ENCODE measurements around the gene DSCAML1.

Gene DSCAML1

DNA sequence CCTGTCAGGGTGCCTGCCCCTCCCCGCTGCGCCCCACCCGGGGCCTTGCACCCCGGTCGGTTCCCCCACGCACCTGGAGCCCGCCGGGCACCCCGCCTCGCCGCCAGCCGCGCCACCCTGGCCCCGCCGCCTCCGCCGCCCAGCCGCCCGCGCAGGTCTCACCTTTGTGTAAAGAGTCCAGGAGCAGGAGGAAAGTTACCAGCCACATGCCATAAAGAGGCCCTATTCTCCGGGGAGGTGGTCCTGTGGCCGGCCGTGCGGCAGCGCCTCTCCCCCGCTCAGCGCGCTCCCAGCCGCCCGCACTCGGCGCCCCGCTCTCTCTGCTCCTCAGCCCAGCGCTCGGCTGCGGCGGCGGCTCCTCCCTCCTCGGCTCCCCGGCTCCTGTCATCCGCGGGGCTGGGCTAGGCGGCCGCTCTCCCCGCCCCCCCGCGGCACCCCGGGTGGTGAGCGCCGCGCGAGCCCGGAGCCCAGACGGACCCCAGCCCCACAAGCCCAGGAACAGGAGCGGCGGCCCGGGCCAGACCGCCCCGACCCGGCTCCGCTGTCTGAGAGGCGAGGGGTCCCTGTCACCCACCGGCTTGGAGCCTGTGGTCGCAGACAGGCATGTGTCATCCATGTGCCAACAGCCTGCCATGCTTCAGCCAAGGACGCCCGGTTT, at the start of gene DSCAML1:
Gene DSCAML1 (minus strand): TSS at position 345 of the 658 bp plus-strand sequence. CDS start 137 bp downstream, at position 208.
- no peak for DNase-seq (ENCODE audit: low read depth in 3 of 3)

DNA sequence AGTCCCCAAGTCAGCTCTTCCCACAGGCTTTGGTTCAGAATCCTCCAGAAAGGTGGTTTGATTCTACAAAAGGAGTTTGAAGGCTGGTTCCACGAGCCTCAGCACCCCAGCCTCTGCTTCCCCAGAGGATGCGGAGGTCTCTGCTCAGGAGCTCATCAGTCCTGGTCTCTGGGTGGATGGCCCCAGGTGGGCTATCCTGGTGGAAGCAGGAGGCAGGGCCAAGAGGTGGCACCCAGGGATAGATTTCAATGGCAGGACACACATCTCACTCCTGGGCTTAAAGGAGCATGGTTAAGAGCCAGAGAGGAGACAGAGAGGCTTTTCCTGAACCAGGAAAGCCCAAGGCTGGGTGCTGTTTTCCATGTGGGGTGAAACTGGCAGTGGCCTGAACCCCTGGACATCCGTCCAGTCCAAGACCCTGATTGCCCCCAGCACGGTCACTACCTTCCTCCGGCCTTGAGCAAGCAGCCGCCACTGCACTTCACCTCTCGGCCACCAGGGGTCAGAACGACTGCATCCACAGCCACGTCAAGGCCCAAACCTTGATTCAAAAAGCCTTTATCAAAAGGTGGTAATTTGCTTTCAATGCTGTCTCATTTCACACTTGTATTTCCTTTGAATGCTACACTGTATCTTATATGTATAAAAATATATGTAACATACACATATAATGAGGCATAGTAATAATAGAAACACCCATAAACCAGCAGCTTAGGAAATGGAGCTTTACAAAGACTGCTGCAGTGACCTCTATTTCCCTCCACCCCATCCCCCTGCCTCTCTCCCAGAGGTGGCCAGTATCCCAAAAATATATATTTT, 46.9 kb upstream of the DSCAML1 start:
- DNase-seq (ENCODE audit: low read depth in 3 of 3) = peak; percentile 69 to 79 (median 76)

- DNase-seq (ENCODE audit: low read depth in 3 of 3) = no peak
These were observed 45.3 kb upstream of the DSCAML1 start for GRCh38 chr11:117842131-117842941.

GRCh38 chr11:117841551-117842031, 44.6 kb upstream of the DSCAML1 start:
- DNase-seq (ENCODE audit: low read depth in 3 of 3) = no peak

- no peak for DNase-seq (ENCODE audit: low read depth in 3 of 3)
These were observed 44.0 kb upstream of the DSCAML1 start for GRCh38 chr11:117840881-117841550.

DNA sequence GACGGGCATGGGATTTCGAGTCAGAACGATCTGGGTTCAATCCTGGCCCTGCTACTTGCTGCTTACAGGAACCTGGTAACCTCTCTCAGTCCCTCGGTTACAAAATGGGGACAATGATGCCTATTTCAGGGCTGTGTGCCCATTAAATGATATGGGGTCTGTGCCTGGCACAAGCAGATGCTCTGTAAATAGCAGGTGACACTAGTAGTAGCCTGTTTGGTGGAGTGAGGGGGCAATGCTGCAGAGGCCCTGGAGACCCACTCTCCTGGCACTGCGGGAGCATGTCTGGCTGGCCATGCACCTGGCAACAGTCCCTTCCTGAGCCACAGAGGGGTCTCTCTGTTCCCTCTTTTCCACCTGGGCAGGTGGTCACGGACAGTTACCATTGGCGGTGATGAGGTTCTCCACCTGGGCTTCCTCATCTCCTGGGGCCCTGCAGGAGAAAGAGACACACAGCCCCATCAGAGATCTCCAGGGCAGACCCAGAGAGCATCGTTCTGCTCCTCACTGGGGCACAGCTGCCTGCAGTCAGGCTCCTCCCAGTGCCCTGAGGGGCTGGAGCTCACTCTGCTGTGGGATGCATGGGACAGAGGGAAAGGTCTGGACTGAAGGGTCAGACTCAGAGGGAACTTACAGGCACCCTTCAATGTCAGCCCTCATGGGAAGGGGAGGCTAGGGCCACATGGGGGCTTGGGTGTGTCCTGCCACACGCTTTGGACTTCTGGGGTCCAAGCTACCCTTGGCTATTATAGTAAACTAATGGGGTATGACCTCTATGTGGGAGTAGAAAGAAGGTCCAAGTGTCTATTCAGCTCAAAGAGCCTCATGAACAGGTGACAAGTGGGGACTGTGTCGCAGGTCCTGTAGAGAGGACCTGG, 43.2 kb upstream of the DSCAML1 start:
- no peak for DNase-seq (ENCODE audit: low read depth in 3 of 3)

- DNase-seq (ENCODE audit: low read depth in 3 of 3) = no peak
These were observed 42.4 kb upstream of the DSCAML1 start for GRCh38 chr11:117839380-117839881.

DNA sequence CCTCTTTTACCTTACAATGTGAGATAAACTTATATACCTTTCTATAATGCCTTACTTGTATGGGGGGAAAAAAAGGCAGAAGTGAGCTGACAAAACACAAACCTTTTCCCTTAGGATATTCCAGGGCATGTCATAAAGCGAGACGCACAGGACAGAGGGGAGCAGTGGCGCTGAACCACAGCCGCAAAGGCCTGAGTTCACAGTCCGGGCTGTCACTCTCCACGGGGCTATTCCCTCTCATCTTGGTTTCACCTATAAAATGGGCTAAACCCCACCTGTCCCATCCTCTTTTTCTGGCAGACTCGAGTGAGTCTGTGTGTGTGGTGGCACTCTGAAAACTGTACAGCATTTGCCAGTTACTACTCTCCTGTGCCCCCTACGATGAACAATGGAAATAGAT, 41.9 kb upstream of the DSCAML1 start:
- no peak for DNase-seq (ENCODE audit: low read depth in 3 of 3)

DNA sequence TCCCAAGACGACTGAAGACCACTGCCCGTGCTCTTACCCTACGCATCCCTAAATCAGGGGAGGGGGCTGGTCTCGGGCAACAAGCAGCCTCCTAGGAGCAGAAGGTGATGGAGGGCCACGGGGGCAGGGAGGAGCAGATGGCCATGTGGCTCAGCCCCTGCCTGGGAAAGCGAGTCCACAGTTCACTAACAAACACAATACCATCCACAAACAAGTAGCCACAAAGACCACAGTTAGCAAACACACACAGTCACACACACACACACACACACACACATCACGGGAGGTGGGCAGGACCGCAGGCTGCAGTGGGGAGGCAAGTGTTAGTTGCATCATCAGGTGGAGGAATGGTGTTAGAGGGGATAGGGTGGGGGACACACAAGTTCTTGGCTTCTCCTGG, 40.8 kb upstream of the DSCAML1 start:
- no peak for DNase-seq (ENCODE audit: low read depth in 3 of 3)

- DNase-seq (ENCODE audit: low read depth in 3 of 3) = no peak
These were observed 40.2 kb upstream of the DSCAML1 start for GRCh38 chr11:117837070-117837776.

GRCh38 chr11:117836077-117836960, 39.3 kb upstream of the DSCAML1 start:
- DNase-seq (ENCODE audit: low read depth in 3 of 3) = no peak

GRCh38 chr11:117835576-117835975, 38.6 kb upstream of the DSCAML1 start:
- no peak for DNase-seq (ENCODE audit: low read depth in 3 of 3)

- no peak for DNase-seq (ENCODE audit: low read depth in 3 of 3)
These were observed 37.9 kb upstream of the DSCAML1 start for GRCh38 chr11:117834838-117835443.

GRCh38 chr11:117834068-117834810, 37.2 kb upstream of the DSCAML1 start:
- no peak for DNase-seq (ENCODE audit: low read depth in 3 of 3)

- DNase-seq (ENCODE audit: low read depth in 3 of 3) = no peak
These were observed 36.4 kb upstream of the DSCAML1 start for GRCh38 chr11:117833401-117833891.

GRCh38 chr11:117832511-117832910, 35.5 kb upstream of the DSCAML1 start:
- no peak for DNase-seq (ENCODE audit: low read depth in 3 of 3)

- no peak for DNase-seq (ENCODE audit: low read depth in 3 of 3)
These were observed 34.8 kb upstream of the DSCAML1 start for GRCh38 chr11:117831661-117832415.

All from stimulated activated CD4-positive, alpha-beta T cell treated with anti-CD3 and anti-CD28 coated beads, TNF-alpha, amount 100 ng/mL, for 48 hours (primary cell).